GM13977 (cell line): ENCODE results near the gene KISS1R.

Experiments used
- DNase-seq: peaks from one replicate; pipeline ENCODE4 v3.0.0; 2012; ENCODE audit warnings: low spot score
- in situ Hi-C: fragments of 300-500 bp; cut with MboI; formaldehyde crosslinking; loops from one replicate; pipeline ENCODE4 v1.12.0; 2022; ENCODE audit warnings: low sequenced_read_pairs, low pct_unique_long_range_greater_than_20kb, mixed read lengths, inconsistent platforms; ENCODE audit not compliant: unreplicated experiment
- TF ChIP-seq, protein P1 (sequence below): IDR thresholded peaks from 2 replicates; pipeline ENCODE4 v1.5.1; 2012; ENCODE audit warnings: mild to moderate bottlenecking, control low read depth; ENCODE audit not compliant: insufficient read depth; ENCODE audit errors: extremely low read depth, missing control alignments

Gene KISS1R

DNA sequence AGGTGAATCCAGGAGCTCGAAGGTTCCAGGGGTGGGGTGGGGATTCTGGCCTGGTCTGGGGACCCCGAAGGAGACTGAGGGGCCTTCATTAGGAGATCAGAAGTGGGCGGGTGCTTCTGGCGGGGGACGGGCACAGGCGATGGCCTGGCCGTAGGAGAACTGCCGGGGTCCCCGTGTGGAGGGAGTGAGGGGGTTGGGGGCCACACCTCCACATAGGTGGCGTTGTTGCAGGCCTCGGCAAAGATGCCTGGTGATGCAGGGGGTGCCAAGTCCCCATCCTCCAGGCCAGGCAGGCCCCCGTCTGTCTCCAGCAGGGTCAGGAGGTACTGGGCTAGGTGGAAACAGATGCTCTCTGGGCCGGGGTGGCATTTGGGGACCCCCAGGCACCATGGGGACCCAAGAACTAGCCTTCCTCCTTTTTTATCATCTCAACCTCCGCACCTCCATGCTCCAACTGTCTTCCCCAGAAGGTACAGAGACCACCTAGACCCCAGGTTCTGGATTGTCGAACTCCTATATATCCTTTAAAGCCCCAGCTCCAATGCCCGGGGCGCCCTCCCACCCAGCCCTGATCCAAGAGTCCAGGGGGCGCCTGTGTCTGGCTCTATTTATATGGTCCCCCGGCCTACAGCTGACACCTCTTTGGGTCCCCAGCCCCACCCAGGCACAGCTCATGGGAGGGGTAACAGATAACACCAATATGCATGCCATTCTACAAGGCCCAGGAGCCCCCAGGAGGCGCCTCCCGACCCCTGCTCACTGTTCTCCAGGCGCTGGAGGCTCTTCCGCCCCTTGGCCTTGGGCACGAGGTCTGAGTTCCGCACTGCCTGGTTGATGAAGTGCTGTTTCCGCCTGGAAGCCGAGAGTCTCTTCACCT, 15.7 kb upstream of the KISS1R start:
- DNase-seq: no peak
- in situ Hi-C loops: no loop called here
- TF ChIP-seq, protein P1, sequence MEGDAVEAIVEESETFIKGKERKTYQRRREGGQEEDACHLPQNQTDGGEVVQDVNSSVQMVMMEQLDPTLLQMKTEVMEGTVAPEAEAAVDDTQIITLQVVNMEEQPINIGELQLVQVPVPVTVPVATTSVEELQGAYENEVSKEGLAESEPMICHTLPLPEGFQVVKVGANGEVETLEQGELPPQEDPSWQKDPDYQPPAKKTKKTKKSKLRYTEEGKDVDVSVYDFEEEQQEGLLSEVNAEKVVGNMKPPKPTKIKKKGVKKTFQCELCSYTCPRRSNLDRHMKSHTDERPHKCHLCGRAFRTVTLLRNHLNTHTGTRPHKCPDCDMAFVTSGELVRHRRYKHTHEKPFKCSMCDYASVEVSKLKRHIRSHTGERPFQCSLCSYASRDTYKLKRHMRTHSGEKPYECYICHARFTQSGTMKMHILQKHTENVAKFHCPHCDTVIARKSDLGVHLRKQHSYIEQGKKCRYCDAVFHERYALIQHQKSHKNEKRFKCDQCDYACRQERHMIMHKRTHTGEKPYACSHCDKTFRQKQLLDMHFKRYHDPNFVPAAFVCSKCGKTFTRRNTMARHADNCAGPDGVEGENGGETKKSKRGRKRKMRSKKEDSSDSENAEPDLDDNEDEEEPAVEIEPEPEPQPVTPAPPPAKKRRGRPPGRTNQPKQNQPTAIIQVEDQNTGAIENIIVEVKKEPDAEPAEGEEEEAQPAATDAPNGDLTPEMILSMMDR: no peak

GRCh38 chr19:902093-902370, 15.1 kb upstream of the KISS1R start:
- no peak for DNase-seq
- in situ Hi-C loops: no loop called here
- TF ChIP-seq, protein P1: no peak

DNA sequence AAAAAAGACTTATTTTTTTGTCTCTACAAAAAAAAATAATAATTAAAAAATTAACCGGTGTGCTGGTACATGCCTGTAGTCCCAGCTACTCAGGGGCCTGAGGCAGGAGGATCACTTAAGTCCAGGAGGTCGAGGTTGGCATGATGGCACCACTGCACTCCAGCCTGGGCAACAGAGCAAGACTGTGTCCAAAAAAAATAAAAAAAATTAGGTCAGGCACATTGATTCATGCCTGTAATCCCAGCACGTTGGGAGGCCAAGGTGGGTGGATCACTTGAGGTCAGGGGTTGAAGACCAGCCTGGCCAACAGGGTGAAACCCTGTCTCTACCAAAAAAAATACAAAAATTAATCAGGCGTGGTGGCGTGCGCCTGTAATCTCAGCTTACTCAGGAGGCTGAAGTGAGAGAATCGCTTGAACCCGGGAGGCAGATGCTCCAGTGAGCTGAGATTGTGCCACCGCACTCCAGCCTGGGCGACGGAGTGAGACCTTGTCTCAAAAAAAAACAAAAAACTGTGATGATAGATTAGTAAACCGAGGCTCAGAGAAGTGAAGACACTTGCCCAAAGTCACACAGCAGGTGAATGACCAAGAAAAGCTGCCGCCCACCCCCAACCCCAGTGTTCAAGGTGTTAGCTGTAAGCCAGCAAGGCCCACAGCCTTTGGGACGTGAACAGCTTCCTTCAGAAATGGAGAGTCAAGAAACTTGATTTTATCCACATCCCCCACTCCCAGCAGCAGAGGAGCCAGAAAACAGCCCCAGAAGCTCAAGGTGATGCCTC, 14.5 kb upstream of the KISS1R start:
- TF ChIP-seq, protein P1: no peak
- no peak for DNase-seq
- in situ Hi-C loops: no loop called here

GRCh38 chr19:903266-903797, 13.8 kb upstream of the KISS1R start:
- no peak for DNase-seq
- TF ChIP-seq, protein P1: no peak
- in situ Hi-C loops: no loop called here

GRCh38 chr19:904545-904944, 12.6 kb upstream of the KISS1R start:
- in situ Hi-C loops: no loop called here
- no peak for DNase-seq

GRCh38 chr19:906480-906879, 10.7 kb upstream of the KISS1R start:
- TF ChIP-seq, protein P1: no peak
- in situ Hi-C loops: no loop called here
- peak; percentile 53 for DNase-seq

More at GRCh38 chr19:904545-904944, 12.6 kb upstream of the KISS1R start:
- TF ChIP-seq, protein P1: no peak
